GM13976 (cell line): Measurements from ENCODE around the gene NFASC.

Source experiments
- DNase-seq: peaks from one replicate; pipeline ENCODE4 v3.0.0; 2012; ENCODE audit warnings: low spot score
- in situ Hi-C: fragments of 300-500 bp; cut with MboI; formaldehyde crosslinking; loops from one replicate; pipeline ENCODE4 v1.12.0; 2022; ENCODE audit warnings: low sequenced_read_pairs, mixed read lengths, inconsistent platforms; ENCODE audit not compliant: unreplicated experiment
- TF ChIP-seq, protein P1 (sequence below): IDR thresholded peaks from 2 replicates; pipeline ENCODE4 v1.5.1; 2012; ENCODE audit warnings: borderline replicate concordance, mild to moderate bottlenecking; ENCODE audit not compliant: insufficient read depth; ENCODE audit errors: extremely low read depth, missing control alignments, control extremely low read depth

NFASC gene

DNA sequence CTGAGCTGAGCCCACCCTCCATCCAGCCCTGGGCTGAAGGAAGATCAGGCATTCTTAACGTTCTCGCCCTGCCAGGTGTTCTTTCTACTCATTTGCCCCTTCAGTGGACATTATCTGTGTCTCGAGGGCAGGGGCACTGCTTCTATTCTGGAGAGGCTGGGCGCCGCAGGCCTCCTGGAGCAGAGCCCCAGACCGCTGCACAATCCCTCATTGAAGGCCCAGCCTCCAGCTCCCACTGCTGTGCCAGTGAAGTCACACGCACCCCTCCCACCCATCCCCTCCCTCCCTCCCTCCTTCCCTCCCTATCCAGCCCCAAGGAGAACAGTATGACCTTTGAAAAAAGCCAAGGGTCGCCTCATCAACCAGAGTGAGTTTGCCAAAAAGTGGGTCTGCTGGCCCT is 76.7 kb downstream of the NFASC start:
- DNase-seq: no peak
- TF ChIP-seq, protein P1, sequence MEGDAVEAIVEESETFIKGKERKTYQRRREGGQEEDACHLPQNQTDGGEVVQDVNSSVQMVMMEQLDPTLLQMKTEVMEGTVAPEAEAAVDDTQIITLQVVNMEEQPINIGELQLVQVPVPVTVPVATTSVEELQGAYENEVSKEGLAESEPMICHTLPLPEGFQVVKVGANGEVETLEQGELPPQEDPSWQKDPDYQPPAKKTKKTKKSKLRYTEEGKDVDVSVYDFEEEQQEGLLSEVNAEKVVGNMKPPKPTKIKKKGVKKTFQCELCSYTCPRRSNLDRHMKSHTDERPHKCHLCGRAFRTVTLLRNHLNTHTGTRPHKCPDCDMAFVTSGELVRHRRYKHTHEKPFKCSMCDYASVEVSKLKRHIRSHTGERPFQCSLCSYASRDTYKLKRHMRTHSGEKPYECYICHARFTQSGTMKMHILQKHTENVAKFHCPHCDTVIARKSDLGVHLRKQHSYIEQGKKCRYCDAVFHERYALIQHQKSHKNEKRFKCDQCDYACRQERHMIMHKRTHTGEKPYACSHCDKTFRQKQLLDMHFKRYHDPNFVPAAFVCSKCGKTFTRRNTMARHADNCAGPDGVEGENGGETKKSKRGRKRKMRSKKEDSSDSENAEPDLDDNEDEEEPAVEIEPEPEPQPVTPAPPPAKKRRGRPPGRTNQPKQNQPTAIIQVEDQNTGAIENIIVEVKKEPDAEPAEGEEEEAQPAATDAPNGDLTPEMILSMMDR: no peak
- in situ Hi-C loops: no loop called here

DNA sequence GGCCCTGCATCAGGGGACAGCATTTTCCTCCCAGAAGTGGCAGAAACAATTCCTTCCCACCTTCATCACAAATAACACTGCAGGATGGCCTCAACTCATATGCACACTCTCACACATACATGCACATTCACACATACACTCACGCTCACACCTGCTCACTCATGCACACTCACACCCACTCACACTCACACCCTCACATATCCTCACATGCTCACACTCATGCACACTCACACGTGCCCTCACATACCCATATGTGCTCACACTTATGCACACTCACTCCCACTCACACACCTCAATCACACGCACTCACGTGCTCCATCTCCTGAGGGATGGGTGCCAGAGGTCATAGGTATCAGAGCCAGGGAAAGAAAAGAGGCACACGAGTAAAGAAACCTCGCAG is 77.1 kb downstream of the NFASC start:
- DNase-seq: no peak
- in situ Hi-C loops: no loop called here
- TF ChIP-seq, protein P1: no peak

DNA sequence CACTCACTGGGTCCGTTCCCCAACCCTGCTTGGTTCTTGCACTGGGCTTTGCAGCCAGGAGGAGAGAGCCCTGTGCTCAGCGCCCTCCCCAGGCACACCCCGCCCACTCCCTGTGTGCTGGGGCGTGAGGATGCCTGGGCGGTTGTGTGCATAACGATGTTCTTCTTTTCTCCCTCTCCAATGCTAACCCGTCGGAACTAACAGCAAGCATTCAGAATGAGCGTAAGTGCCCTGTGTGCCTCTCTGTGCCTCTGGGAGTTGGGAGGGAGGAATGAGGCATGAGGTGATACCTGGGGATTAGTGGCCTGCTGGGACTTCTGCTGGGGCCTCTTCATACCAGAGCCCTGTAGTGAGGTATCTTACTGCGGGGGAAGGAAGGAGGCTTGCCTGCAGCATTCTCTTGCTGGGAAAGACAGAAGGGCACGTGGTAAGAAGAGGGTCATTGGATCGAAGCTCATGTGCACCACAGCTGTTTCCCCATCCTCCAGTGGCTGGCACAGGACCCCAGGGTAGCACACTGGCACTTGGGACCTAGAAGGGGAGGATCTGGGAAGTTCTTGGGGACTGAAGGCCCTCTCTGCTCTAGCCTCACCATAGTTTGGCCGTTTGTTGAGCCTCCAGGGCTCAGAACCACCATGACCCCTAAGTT is 79.8 kb downstream of the NFASC start:
- no peak for DNase-seq
- TF ChIP-seq, protein P1: no peak
- in situ Hi-C loops: no loop called here

DNA sequence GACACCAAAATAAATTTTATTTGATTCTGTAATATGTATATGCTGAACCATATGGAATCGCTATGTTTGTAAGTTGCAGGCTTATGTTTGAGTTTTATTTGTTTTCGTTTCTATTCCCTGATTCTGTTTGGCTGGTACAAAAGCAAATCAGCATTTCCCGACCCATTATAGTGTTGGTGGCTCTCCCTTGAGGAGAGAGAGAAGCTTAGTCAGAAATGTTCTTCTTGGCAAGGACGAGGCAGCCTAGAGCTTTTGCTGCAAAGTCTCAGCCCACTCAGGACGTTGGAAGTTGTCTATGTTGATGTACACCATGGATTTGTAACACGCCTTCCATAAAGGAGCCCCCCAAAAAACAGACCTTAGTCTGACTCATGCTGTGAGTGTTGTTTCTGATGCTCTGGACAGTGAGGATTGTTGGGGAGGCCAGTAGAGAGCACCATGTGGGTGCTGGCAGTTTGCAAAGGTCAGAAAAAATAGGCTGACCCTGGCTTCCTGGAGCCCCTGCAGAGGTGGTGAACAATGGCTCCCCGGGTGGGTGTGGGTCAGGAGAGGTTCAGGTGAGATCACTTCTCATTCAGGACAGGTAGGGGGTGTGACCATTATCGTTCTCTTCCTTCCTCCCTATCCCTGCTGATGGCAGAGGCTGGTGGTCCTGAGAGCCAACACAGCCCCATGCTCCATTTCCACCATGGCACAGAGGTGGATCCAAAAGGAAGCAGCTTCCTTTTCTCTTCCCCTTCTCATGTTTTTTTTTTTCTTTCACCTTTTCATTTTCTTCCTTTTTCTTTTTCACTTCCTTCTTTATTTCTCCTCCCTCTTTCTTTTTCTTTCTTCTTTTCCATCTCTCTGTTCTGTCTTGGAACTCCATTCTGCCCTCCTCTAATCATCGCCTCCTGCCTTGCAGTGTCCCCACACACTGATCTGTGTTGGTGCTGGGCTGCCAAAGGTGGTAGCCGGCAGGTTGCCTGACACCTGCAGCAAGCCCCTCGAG is 88.0 kb downstream of the NFASC start:
- in situ Hi-C loops: no loop called here

DNA sequence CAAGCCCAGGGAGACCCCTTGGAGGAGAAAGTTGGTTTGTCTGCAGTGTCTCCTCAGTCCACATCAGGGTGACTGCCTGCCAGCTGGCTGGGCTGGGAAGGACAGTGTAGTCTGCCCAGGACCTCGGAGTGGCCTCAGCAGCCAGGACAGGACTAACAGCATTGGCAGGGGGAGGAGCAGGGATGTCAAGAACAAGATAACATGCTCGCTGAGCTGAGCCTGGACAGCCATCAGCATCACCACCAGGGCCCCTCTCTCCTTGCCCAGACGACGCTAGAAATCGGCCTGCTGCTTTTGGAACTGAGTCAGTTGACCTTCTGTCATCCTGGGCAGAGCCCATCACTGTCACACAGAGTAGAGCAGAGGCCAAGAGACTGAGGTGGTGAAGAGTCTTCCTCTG is 88.7 kb downstream of the NFASC start:
- in situ Hi-C loops: no loop called here
- TF ChIP-seq, protein P1: no peak
- DNase-seq: no peak

More for the DNA sequence above, 88.0 kb downstream of the NFASC start:
- TF ChIP-seq, protein P1: no peak
- no peak for DNase-seq

DNA sequence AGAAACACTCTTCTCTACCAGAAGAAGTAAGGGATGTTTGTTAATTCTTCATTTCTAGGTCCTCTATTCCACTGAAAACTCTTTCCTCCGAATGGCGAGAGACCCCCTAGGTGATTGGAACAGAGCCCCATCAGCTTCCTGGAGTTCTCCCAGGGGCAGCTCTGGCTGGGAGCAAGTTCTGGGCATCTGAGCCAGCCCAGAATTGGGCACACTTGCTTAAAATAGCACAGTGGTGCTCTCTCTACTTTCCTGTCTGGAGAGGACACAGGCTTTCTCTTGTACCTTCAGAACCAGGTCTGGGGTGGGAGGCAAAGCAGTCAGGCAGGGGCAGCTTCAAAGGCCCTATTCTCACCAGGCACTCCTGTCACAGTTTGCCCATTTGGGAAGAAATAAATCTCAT is 89.2 kb downstream of the NFASC start:
- TF ChIP-seq, protein P1: no peak
- in situ Hi-C loops: no loop called here
- no peak for DNase-seq
